HFF-Myc (cell line): Measurements from ENCODE around the gene PCDH15.

Experiments
- DNase-seq: peaks from one replicate; pipeline ENCODE4 v3.0.0-alpha.2; 2011; ENCODE audit warnings: low read depth; ENCODE audit errors: extremely low read depth
- H3K4me3 ChIP-seq: replicated peaks from 2 replicates; pipeline ENCODE4 v1.5.1; 2011; ENCODE audit warnings: low read depth, mild to moderate bottlenecking, control low read depth, low read length
- TF ChIP-seq, protein P1 (sequence below): IDR thresholded peaks from 2 replicates; pipeline ENCODE4 v1.5.1; 2012; ENCODE audit warnings: mild to moderate bottlenecking, low read depth, low read length, control low read depth; ENCODE audit errors: missing control alignments

Gene PCDH15

DNA sequence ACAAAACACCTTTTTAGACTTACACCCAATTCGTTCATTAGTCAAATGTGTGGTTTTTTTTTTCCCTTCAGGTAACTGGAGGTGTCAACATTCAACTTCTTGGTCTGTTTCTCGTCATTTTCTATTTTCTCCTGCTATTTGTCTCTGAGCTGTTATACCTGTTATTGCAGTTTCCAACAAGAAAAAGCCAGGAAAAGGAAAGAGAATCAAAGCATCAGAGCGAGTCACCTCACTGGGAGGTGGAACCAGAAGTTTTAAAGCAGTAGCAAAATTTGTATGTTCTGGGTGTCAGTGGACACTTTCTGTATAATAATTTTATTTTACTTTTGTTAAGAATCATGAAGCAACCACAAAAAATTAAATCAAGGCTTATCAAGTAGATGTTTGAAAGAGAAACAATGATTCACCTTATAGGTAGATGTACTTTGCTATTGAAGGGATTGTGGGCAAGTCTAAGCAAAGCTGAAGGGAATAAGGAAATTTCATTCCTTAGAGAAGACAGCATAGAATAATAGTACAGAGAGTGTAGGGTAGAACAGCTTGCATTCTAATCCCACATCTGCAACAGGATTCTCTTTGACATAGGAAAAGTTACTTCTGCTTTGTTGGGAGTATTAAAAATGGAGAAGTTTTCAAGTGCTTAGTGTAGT, 675.8 kb downstream of the PCDH15 start:
- H3K4me3 ChIP-seq = no peak overlapping the region
- TF ChIP-seq, protein P1, sequence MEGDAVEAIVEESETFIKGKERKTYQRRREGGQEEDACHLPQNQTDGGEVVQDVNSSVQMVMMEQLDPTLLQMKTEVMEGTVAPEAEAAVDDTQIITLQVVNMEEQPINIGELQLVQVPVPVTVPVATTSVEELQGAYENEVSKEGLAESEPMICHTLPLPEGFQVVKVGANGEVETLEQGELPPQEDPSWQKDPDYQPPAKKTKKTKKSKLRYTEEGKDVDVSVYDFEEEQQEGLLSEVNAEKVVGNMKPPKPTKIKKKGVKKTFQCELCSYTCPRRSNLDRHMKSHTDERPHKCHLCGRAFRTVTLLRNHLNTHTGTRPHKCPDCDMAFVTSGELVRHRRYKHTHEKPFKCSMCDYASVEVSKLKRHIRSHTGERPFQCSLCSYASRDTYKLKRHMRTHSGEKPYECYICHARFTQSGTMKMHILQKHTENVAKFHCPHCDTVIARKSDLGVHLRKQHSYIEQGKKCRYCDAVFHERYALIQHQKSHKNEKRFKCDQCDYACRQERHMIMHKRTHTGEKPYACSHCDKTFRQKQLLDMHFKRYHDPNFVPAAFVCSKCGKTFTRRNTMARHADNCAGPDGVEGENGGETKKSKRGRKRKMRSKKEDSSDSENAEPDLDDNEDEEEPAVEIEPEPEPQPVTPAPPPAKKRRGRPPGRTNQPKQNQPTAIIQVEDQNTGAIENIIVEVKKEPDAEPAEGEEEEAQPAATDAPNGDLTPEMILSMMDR = no peak
- no peak for DNase-seq

- no peak for DNase-seq
- no peak overlapping the region for H3K4me3 ChIP-seq
- TF ChIP-seq, protein P1 = no peak
These were observed 676.7 kb downstream of the PCDH15 start for GRCh38 chr10:54124209-54124885.

DNA sequence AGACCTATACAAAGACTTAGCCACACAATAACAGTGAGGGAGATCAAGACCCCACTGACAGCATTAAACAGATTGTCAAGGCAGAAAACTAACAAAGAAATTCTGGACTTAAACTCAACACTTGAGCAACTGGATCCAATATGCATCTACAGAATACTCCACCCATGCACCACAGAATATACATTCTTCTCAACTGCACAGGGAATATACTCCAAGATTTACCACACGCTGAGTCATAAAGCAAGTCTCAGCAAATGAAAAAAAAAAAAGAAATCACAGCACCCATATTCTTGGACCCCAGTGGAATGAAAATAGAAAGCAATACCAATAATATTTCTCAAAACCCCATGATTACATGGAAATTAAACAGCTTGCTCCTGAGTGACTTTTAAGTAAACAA, 680.2 kb downstream of the PCDH15 start:
- no peak for DNase-seq
- no peak overlapping the region for H3K4me3 ChIP-seq
- TF ChIP-seq, protein P1 = no peak

DNA sequence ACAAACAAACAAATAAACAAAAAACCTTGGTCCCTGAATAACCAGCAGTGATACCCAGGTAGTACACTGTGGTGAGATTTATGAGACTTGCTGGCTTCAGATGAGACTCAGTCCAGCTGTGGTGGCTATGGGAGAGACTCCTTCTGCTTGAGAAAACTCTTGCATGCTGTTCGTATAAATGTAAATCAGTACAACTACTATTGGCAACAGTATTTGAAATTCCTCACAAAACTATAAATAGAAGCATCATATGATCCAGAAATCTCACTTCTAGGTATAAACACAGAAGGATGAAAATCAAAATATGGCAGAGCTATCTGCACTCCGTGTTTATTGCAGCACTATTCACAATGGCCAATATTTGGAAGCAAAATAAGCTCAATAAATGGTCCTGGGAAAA, 692.1 kb downstream of the PCDH15 start:
- TF ChIP-seq, protein P1 = no peak
- DNase-seq = no peak
- H3K4me3 ChIP-seq = no peak overlapping the region

- H3K4me3 ChIP-seq = no peak overlapping the region
- TF ChIP-seq, protein P1 = no peak
- DNase-seq = no peak
These were observed 704.1 kb downstream of the PCDH15 start for GRCh38 chr10:54096892-54097291.

- TF ChIP-seq, protein P1 = no peak
- DNase-seq = no peak
- H3K4me3 ChIP-seq = no peak overlapping the region
These were observed 706.7 kb downstream of the PCDH15 start for GRCh38 chr10:54094321-54094720.
